Measurements from ENCODE around the gene FARS2.

Gene FARS2

DNA sequence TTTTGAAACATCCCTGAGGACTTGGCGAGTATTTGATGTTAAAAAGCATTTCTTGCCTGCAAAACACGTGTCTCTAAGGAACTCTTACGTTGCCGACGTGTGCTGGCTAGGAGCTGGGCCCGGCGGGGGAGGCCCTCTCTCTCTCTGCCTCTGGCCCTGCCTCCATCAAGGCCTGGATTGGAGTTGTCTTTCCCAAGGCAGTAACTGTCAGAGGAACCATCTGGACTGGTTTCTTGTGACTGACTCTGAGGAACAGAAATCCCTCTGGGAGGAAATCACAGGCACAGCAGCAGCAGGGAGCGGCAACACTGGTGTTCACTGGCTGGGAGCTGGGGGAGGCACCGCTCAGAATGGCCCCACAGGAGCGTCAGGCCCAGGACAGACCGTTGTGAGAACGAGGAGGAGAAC lies 501.3 kb downstream of the FARS2 start:
- no peaks in the 10 kb centered on the region for H3K4me1 ChIP-seq (ENCODE audit: insufficient read depth, low read length)
- no peak overlapping the region for H3K4me2 ChIP-seq (ENCODE audit: insufficient read depth, low read length)
- no peaks in the 10 kb centered on the region for H3K36me3 ChIP-seq (ENCODE audit: insufficient read depth, low read length)
- ATAC-seq (ENCODE audit: insufficient read depth, low read depth) (no peak), DNase-seq (no peak)
- no peaks in the 10 kb centered on the region for H3K27me3 ChIP-seq (ENCODE audit: insufficient read depth, low read length, poor library complexity)
- TF ChIP-seq EZH2 (IDR thresholded peaks at IDR 0.05; ENCODE audit: borderline replicate concordance, low read depth, low read length, severe bottlenecking), result no peak
- TF ChIP-seq, protein P1, sequence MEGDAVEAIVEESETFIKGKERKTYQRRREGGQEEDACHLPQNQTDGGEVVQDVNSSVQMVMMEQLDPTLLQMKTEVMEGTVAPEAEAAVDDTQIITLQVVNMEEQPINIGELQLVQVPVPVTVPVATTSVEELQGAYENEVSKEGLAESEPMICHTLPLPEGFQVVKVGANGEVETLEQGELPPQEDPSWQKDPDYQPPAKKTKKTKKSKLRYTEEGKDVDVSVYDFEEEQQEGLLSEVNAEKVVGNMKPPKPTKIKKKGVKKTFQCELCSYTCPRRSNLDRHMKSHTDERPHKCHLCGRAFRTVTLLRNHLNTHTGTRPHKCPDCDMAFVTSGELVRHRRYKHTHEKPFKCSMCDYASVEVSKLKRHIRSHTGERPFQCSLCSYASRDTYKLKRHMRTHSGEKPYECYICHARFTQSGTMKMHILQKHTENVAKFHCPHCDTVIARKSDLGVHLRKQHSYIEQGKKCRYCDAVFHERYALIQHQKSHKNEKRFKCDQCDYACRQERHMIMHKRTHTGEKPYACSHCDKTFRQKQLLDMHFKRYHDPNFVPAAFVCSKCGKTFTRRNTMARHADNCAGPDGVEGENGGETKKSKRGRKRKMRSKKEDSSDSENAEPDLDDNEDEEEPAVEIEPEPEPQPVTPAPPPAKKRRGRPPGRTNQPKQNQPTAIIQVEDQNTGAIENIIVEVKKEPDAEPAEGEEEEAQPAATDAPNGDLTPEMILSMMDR (IDR thresholded peaks at IDR 0.05; ENCODE audit: borderline replicate concordance, extremely low read depth, low read length, poor library complexity, severe bottlenecking), result no peak
- H3K9me3 ChIP-seq (ENCODE audit: insufficient read depth, low read length, severe bottlenecking), result no peaks in the 10 kb centered on the region
- no peak overlapping the region for H3K9ac ChIP-seq (ENCODE audit: low read depth, low read length)
- H4K20me1 ChIP-seq (ENCODE audit: insufficient read depth, low read length), result no peaks in the 10 kb centered on the region
- no peak overlapping the region for H3K27ac ChIP-seq (ENCODE audit: low read length)
- H2AFZ ChIP-seq (ENCODE audit: low read depth, low read length), result no peak overlapping the region
- H3K79me2 ChIP-seq (ENCODE audit: insufficient read depth, low read length), result no peaks in the 10 kb centered on the region
- no peak overlapping the region for H3K4me3 ChIP-seq (ENCODE audit: low read depth in 1 of 2, low read length in 2 of 2)

DNA sequence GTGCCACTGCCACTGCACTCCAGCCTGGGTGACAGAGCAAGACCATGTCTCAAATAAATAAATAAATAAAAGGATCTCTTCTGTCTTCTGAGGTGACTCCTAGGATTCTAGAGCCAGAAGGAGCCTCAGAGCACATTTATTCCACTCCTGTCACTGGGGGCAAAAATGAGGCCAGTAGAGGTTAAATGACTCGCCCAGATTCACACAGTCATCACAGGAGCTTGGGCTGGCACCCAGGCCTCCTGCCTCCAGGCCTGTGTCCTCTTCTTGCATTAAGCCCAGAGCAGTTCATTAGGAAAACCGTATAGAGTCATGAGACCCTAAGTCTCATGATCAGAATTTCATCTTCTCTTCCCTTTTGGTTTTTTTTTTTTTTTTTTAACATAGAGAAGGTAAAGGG lies 502.1 kb downstream of the FARS2 start:
- TF ChIP-seq EZH2 (IDR thresholded peaks at IDR 0.05; ENCODE audit: borderline replicate concordance, low read depth, low read length, severe bottlenecking), result no peak
- TF ChIP-seq, protein P1 (IDR thresholded peaks at IDR 0.05; ENCODE audit: borderline replicate concordance, extremely low read depth, low read length, poor library complexity, severe bottlenecking), result no peak
- Histone ChIP-seq H4K20me1 (ENCODE audit: insufficient read depth, low read length) (no peaks in the 10 kb centered on the region), H3K4me2 (ENCODE audit: insufficient read depth, low read length) (no peak overlapping the region), H3K27ac (ENCODE audit: low read length) (no peak overlapping the region), H3K27me3 (ENCODE audit: insufficient read depth, low read length, poor library complexity) (no peaks in the 10 kb centered on the region), H3K36me3 (ENCODE audit: insufficient read depth, low read length) (no peaks in the 10 kb centered on the region), H3K9ac (ENCODE audit: low read depth, low read length) (no peak overlapping the region), H3K4me1 (ENCODE audit: insufficient read depth, low read length) (no peaks in the 10 kb centered on the region), H3K4me3 (ENCODE audit: low read depth in 1 of 2, low read length in 2 of 2) (no peak overlapping the region), H2AFZ (ENCODE audit: low read depth, low read length) (no peak overlapping the region), H3K9me3 (ENCODE audit: insufficient read depth, low read length, severe bottlenecking) (peaks cover 5% of the 10 kb centered on the region), H3K79me2 (ENCODE audit: insufficient read depth, low read length) (no peaks in the 10 kb centered on the region)
- ATAC-seq (ENCODE audit: insufficient read depth, low read depth) (no peak), DNase-seq (no peak)

- Histone ChIP-seq H3K79me2 (ENCODE audit: insufficient read depth, low read length) (no peaks in the 10 kb centered on the region), H3K27ac (ENCODE audit: low read length) (no peak overlapping the region), H3K36me3 (ENCODE audit: insufficient read depth, low read length) (no peaks in the 10 kb centered on the region), H3K9ac (ENCODE audit: low read depth, low read length) (no peak overlapping the region), H3K4me1 (ENCODE audit: insufficient read depth, low read length) (no peaks in the 10 kb centered on the region), H3K4me3 (ENCODE audit: low read depth in 1 of 2, low read length in 2 of 2) (no peak overlapping the region), H2AFZ (ENCODE audit: low read depth, low read length) (no peak overlapping the region), H4K20me1 (ENCODE audit: insufficient read depth, low read length) (no peaks in the 10 kb centered on the region), H3K9me3 (ENCODE audit: insufficient read depth, low read length, severe bottlenecking) (peaks cover 8% of the 10 kb centered on the region), H3K27me3 (ENCODE audit: insufficient read depth, low read length, poor library complexity) (no peaks in the 10 kb centered on the region), H3K4me2 (ENCODE audit: insufficient read depth, low read length) (no peak overlapping the region)
- TF ChIP-seq, protein P1 (IDR thresholded peaks at IDR 0.05; ENCODE audit: borderline replicate concordance, extremely low read depth, low read length, poor library complexity, severe bottlenecking), result no peak
- no peak for TF ChIP-seq EZH2 (IDR thresholded peaks at IDR 0.05; ENCODE audit: borderline replicate concordance, low read depth, low read length, severe bottlenecking)
- no peak for ATAC-seq (ENCODE audit: insufficient read depth, low read depth)
- DNase-seq, result no peak
Observed at GRCh38 chr6:5763871-5764270, 502.6 kb downstream of the FARS2 start.

DNA sequence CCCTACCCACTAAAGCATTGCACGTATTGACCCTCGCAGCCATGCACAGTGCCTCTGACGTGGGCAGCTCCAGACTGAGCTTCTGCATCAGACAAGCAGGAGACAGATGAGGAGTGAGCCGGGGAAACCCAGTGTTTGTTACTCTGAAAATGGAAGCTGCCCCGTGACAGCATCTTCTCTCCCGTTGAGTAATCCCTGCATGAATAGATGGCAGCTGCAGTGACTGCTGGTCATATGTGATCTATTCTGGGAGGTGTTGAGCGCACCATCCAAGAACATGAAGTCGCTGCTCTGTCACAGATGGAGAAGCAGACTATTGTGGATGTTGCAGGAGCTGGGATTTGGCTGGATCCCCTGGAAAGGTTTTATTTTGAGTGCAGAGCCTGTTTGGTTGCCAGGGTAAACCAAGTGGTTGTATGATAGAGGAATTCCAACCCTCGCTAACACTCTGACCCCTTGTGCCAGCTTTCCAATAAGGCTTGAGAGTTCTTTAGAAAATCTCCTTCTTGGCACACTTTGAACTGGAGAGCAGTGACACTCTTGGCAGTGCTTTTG lies 503.2 kb downstream of the FARS2 start:
- H2AFZ ChIP-seq (ENCODE audit: low read depth, low read length), result no peak overlapping the region
- H3K79me2 ChIP-seq (ENCODE audit: insufficient read depth, low read length), result no peaks in the 10 kb centered on the region
- no peak overlapping the region for H3K27ac ChIP-seq (ENCODE audit: low read length)
- H4K20me1 ChIP-seq (ENCODE audit: insufficient read depth, low read length), result no peaks in the 10 kb centered on the region
- ATAC-seq (ENCODE audit: insufficient read depth, low read depth) (no peak), DNase-seq (no peak)
- TF ChIP-seq, protein P1 (IDR thresholded peaks at IDR 0.05; ENCODE audit: borderline replicate concordance, extremely low read depth, low read length, poor library complexity, severe bottlenecking), result no peak
- TF ChIP-seq EZH2 (IDR thresholded peaks at IDR 0.05; ENCODE audit: borderline replicate concordance, low read depth, low read length, severe bottlenecking), result no peak
- no peaks in the 10 kb centered on the region for H3K36me3 ChIP-seq (ENCODE audit: insufficient read depth, low read length)
- H3K9me3 ChIP-seq (ENCODE audit: insufficient read depth, low read length, severe bottlenecking), result peaks cover 8% of the 10 kb centered on the region
- no peaks in the 10 kb centered on the region for H3K27me3 ChIP-seq (ENCODE audit: insufficient read depth, low read length, poor library complexity)
- no peak overlapping the region for H3K4me2 ChIP-seq (ENCODE audit: insufficient read depth, low read length)
- H3K4me1 ChIP-seq (ENCODE audit: insufficient read depth, low read length), result no peaks in the 10 kb centered on the region
- no peak overlapping the region for H3K9ac ChIP-seq (ENCODE audit: low read depth, low read length)
- H3K4me3 ChIP-seq (ENCODE audit: low read depth in 1 of 2, low read length in 2 of 2), result no peak overlapping the region
